ENCODE results near the gene AZU1.

Gene AZU1

DNA sequence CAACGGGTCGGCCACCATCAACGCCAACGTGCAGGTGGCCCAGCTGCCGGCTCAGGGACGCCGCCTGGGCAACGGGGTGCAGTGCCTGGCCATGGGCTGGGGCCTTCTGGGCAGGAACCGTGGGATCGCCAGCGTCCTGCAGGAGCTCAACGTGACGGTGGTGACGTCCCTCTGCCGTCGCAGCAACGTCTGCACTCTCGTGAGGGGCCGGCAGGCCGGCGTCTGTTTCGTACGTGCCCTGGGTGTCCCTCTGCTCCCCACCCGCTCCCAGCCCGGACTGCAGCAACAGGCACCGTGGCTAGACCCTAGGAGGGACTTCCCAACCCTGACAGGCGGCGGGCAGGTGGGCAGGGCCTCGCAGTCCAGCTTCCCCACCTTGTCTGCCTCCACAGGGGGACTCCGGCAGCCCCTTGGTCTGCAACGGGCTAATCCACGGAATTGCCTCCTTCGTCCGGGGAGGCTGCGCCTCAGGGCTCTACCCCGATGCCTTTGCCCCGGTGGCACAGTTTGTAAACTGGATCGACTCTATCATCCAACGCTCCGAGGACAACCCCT, 28.0 kb downstream of the AZU1 start:
- DNase-seq, result no peak

DNA sequence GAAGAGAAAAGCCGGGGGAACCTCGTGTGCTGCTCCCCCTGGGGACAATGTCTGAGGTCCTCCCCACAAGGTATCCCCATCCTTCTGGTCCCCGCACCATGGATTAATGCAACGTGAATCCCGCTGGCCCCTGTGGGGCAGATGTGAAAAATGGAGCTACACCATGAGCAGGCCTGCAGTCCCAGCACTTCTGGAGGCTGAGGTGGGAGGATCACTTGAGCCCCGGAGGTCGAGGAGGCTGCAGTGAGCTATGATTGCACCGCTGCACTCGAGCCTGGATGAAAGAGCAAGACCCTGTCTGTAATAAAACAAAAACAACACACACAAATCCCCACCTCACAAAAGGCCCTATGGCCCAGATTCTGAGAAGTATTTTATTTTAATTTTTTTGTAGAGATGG, 30.6 kb downstream of the AZU1 start:
- no peak for DNase-seq

DNA sequence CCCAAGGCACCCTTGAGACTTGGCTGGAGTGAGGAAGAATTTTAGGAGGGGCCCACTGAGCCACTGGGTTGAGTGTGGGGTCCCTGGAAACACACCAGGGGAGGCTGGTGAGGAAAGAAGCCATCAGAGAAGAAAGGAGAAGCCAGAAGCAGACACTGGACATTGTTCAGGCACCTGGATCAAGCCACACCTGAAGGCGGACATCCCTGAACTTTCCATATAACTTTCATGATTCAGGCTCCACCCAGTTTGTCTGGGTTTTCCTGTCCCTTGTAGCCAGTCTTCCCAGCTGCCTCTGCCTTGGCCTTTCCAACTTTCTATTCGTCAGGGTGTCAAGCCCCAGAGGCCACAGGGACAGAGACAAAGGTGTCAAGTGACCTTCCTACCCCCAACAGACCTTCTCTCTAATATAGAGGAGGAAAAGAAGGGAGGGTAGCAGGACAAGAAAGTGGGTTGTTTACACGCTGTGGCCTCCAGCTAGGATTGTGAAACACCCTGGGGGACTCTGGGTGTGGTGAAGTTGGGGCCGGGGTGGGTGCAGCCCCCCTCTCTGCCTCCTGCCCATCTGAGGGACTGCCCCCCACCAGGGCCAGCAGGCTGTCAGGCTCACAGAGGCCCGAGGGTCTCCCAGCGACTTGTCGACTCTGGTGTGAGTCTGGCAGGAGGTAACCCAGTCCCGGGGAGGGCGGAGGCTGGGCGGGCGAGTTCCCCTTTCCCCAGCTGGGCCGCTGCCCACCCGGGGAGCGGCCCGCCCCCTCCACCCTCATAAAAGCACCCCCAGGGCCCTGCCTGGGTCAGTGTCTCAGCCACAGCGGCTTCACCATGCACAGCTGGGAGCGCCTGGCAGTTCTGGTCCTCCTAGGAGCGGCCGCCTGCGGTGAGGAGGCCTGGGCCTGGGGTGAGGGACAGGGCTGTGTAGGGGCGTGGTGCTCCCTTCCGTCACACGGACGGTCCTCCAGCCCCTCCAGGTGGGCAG, 31.5 kb downstream of the AZU1 start, which contains the start of gene CFD:
Gene CFD (plus strand): TSS at position 797 of the 976 bp plus-strand sequence. CDS start 26 bp downstream, at position 823.
- DNase-seq, result no peak

DNA sequence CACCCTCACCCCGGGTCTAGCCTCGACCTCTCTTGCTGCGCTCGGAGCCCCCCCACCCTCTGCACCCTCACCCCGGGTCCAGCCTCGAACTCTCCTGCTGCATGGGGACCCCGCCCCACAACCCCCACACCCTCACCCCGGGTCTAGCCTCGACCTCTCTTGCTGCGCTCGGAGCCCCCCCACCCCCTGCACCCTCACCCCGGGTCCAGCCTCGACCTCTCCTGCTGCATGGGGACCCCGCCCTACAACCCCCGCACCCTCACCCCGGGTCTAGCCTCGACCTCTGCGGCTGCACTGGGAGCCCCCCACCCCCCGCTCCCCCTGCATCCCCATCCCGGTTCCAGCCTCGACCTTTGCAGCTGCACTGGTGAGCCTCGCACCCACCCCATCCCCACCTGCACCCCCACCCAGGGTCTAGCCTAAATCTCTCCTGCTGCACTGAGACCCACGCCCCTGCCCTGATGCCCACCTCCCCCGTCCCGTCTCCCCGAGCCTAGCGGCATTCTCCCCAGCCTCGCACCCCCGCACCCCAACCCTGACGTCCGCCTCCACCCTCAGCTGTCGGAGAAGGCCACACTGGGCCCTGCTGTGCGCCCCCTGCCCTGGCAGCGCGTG, 33.6 kb downstream of the AZU1 start:
- DNase-seq, result no peak

DNA sequence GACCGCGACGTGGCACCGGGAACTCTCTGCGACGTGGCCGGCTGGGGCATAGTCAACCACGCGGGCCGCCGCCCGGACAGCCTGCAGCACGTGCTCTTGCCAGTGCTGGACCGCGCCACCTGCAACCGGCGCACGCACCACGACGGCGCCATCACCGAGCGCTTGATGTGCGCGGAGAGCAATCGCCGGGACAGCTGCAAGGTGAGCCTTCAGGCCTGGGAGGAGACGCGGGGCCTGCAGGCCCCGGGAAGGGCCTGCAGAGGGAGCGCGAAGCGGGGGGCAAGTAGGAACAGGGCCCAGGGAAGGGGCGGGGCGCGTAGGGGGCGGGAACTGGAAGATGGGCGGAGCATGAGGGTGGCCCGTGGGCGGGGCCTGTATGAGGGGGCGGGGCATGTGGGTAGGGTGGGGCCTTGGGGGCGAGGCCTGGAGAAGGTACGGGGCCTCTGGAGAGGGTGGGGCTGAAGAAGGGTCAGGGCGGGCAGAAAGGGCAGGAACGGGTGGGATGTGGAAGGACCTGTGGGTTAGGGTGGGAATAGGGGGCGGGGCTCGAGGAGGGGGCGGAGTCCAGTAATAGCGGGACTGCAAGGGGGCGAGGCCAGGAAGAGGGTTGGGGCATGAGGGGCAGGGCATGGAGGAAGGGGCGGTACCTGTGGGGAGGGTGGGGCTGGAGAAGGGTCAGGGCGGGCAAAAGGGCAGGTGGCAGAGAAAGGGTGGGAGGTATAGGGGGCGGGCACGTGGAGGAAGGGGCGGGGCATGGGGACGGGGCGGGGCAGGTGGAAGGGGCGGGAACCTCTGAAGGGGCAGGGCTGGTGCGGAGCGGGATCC, 34.3 kb downstream of the AZU1 start:
- DNase-seq, result no peak

DNA sequence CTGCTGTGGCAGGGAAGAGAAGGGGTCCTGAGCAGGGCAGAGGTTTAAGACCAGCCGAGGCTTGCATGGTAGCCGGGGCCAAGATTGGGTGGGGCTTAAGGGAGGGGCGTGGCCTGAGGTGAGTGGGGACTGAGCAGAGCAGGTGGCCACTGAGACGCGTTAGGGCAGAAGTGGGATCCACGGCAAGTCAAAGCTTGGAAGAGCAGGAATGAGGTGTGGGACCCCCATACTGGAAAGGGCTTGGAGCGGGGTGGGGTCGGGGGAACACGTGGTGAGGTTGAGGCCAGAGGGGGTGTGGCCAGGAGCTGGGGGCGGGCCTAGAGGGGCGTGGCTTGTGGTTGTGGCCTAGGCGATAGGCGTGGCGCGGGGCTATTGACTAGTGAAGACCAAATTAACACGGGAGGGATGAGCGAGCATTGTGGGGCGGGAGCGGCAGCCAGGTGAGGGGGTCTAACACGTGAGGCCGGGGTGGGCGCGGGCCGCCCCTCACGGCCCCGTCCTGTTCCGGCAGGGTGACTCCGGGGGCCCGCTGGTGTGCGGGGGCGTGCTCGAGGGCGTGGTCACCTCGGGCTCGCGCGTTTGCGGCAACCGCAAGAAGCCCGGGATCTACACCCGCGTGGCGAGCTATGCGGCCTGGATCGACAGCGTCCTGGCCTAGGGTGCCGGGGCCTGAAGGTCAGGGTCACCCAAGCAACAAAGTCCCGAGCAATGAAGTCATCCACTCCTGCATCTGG, 35.1 kb downstream of the AZU1 start:
- no peak for DNase-seq

DNA sequence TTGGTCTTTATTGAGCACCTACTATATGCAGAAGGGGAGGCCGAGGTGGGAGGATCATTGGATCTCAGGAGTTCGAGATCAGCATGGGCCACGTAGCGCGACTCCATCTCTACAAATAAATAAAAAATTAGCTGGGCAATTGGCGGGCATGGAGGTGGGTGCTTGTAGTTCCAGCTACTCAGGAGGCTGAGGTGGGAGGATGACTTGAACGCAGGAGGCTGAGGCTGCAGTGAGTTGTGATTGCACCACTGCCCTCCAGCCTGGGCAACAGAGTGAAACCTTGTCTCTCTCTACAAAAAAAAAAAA, 35.6 kb downstream of the AZU1 start:
- DNase-seq, result no peak

DNA sequence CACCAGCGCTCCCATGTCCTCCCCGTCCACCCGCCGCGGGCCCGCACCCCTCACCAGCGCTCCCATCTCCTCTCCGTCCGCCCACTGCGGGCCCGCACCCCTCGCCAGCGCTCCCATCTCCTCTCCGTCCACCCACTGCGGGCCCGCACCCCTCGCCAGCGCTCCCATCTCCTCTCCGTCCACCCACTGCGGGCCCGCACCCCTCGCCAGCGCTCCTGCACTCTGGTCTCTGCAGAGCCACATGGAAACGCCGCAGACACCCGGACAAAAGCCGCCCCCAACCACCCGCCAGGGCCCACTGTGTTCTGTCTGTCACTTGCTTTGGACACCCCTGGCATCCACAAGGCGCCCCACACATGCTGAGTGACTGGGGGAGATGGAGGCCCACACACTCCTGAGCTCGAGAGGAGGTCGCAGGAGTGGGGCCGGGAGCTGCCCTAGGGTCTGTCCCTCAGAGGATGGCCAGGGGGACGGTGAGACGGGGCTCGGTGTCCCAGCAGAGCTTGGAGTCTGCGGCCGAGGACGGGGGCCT, 39.2 kb downstream of the AZU1 start:
- DNase-seq, result no peak

DNA sequence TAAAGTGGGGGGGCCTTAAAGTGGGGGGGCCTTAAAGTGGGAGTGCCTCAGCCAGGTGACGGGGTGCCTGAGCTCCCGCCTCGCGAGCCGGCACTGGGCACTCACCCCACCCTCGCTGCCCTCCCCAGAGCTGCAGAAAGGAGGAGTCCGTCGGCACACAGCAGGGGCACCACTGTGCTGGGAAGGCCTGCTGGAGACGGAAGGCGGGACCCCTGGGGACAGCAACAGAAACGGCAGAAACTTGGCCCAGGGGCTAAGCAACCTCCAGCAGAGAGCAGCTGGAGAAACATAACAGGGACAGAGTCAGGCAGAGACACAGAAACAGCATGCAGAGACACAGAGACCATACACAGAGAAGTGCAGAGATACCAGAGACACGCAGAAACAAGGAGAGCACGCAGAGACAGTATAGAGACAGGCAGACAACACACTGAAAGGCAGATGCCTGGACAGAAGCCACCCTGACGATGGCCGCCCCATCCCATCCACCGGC, 39.7 kb downstream of the AZU1 start:
- no peak for DNase-seq

DNA sequence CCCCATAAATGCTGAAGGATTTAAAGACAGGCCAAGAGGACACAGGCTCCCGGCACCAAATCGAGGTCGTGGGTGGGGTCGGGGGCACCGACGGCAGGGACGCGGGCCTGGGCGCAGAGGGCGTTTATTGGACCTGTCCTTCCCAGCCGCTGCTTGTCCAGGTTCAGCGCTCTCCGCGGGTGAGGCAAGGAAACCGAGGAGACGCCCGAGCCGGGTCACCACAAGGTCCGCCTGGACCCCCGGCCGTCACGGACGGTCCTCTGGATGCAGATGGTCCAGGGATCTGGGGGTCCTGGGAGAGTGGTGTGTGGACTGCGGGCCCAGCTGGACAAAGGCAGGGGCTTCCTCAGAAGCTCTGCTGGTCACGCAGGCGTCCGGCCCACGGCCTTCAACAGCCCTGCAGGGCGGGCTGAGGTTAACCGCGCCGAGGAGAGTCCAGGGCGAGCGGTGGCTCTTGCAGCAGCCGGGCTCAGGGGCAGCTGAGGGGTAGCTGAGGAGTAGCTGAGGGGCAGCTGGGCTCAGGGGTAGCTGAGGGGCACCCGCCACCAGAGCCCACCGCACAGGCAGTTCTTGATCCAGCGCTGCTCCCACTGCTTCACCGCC, 40.3 kb downstream of the AZU1 start:
- DNase-seq, result no peak

DNA sequence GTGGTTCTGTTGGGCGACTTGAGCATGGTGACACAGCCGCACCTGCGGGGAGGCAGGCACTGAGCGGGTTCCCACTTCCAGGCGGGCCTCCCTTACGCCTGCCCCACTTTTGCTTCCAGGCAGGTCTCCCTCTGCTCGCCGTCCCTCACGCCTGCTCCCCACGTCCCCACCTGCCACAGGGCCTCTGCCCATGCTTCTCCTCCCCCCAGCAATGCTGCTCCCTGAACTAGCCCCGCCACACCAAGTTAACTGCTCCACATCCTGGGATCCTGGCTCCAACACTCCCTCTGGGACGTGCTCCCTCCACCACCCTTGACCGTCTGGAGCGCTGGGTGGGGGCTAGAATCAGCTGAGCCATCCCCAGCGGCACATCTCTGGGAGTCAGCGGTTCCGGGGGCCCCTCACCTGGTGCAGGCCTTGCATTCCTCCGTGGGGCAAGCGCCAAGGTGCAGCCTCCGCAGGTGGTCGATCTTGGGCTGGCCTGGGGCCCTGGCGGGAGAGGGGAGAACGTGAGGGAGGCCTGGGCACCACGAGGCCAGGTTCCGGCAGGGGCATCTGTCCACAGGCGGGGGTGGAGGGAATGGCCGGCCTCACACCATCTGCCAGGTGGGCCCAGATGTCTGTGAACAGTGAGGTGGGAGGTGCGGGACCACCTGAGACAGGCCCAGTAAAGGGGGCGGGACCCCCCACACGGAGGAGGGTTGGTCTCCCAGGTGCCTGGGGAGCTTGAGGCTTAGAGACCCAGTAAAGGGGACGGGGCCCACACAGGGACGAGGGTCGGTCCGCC, 41.0 kb downstream of the AZU1 start:
- DNase-seq, result no peak

DNA sequence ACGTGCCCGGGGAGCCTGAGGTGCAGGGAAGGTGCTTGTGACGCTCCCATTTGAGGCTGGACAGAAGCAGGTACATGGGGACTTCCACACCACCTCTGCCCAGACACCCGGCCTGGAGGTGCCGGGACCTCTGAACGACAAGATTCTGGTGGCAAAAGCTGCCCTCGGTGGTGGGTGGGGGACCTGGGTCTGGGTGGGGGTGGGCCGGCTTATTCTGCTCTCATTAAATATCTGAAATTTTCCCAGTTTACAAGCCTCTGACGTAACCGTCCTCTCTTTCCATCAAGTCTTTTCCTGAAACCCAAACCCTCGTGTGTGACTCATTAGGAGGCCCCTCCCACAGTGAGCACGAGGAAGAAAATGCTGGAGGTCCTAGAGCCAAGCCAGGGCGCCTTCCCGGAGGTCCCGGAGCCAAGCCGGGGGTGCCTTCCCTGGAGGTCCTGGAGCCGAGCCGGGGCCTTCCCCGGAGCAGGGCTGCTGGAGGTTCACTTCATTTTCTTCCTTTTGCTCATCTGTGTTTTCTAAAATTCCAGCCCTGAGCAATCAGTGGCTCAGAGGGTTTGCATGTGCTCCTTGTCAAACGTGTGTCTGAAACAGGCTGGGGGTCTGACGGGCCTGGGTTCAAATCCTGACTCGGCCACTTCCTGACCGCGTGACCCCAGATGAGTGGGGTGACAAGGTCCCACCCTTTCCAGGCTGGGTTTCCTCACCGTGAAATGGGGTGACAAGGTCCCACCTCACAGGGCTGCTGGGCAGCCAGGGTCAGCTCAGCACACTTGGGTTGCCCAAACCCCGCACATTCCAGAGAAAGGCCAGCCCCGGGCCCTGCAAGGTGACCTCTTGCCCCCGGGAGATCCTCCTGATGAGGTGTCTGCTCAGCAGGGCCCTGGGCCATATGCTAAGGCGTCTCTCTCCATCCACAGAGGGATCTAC, 41.9 kb downstream of the AZU1 start:
- no peak for DNase-seq

DNA sequence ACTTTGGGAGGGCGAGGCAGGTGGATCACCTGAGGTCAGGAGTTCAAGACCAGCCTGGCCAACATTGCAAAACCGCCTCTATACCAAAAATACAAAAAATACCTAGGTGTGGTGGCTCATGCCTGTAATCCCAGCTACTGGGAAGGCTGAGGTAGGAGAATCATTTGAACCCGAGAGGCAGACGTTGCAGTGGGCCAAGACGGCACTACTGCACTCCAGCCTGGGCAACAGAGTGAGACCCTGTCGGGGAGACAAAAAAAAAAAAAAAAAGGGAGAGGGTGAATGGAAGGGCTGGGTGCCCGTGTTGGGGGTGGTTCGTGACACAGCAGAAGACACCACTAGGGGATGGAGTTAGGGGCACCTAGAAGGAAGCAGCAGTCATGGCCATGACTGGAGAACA, 42.7 kb downstream of the AZU1 start:
- DNase-seq, result no peak

DNA sequence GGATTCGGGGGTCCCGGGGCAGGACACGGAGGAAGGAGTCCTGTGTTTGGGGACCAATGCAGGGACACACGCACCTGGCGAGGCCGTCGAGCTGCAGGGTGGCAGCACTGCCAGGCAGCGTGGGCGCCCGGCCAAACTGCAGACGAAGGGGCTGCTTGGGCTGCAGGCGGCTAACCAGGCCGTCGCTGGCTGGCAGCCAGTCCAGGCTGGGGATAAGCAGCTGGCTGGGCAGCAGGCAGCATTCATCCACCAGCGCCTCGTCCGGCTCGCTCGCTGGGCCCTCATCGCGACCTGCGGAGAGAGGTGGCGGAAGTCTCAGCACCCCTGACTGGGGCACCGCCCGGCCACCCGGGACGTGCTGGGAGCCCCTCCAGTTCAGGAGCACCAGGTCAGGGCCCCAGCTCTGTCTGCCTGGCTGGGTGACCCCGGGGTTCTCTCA, 43.3 kb downstream of the AZU1 start:
- DNase-seq, result no peak

DNA sequence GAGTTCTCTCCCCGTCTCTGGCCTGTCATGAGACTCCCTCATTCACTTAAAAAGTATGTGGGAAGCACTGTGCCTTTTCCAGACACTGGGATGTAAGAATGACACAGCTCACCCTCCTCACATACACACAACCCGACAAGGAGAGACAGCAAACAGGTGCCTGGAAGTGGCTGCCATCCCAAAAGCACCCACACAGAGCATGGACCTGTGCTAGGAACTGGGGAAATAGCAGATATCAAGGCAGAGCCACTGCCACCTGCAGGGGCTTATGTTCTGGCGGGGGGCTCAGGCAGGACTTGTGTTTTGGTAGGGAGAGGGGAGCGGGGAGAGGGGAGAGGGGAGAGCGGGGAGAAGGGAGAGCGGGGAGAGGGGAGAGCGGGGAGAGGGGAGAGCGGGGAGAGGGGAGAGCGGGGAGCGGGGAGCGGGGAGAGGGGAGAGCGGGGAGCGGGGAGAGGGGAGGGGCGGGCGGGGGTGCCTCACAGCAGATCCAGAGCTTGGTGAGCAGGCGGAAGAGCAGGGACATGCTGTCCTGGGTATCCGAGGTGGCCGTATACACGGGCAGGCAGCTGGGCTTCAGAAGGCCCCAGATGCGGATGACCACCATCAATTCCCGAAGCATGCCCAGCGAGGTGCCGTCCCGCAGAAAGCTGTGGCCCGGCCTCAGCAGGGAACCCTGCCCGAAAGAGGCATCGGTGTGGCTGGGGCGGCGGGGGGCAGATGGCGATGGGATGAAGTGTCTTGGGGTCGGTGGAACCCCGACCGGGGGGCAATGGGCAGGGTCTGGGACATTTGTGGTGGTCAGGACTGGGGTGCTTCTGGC, 44.0 kb downstream of the AZU1 start:
- no peak for DNase-seq

DNA sequence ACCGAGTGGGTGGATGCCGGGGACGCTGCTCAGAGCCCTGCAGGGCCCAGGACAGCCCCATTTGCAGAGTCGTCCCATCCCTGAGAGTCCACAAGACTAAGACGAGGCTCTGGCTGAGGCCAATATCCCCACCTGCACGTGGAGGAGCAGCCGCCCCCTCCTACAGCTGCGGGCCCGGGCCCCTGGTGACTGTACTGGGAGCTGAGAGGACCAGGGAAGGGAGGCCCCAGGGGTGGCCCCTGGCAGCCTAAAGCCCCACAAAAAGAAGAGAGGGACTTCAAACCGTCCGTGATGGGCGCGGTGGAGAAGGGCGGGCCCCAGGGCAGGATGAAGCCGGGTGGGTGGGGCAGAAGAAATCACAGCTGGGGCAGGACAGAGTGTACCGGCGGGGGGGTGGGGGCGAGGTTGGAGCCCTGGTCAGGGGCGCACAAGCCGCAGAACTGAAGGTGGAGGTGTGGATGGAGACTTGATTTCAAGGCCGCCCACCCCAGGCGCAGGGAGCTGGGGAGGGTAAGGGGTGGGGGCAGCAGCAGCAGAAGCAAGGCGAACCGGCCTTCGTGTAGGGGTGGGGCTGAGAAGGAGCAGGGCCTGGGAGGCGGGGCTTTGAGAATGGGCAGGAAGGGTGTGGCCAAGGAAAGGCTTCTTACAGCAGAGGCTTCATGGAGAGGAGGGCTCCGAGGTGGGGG, 44.8 kb downstream of the AZU1 start:
- DNase-seq, result no peak

DNA sequence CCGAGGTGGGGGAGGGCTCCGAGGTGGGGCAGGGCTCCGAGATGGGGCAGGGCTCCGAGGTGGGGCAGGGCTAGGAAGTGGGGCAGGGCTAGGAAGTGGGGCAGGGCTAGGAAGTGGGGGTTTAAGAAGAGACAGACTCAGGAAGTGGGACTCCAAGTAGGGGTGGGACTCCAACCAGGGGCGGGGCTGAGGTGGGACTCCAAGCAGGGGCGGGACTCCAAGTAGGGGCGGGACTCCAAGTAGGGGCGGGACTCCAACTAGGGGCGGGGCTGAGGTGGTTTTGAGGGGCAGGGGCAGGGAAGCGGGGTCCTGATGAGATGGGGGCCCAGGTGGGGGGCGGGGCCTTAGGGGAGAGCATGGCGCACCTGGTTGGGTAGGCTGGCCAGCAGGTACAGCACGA, 45.4 kb downstream of the AZU1 start:
- no peak for DNase-seq

DNA sequence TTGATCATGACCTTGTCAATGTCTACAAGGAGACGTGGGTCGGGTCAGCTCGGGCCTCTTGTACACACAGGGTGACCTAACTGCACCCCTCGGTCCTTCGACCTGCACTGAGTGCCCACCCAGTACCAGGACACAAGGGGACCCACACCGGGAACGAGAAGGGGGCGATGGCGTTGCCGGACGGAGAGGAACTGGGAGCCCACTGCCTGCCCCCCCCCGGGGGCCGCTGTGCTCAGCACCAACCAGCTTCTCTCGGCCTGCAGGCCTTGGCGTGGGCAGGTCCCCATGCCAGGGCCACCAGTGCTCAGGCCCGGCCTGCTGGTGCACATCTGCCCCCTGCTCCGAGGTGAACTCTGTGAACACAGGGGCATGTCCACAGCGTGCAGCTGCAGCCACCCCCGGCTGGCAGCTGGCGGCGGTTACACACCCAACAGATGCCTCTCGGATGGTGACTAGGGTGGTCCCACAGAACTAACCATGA, 46.0 kb downstream of the AZU1 start:
- DNase-seq, result no peak
